HG03039 (cell line): ENCODE data around the gene CRACR2B.
A peak's percentile ranks its signal among the peaks of the same experiment; 100 is the strongest.

ENCODE experiments used
- ATAC-seq: cut with Tn5 transposase; IDR thresholded peaks from one replicate; pipeline ENCODE4 v1.9.1; 2021; ENCODE audit warnings: mild to moderate bottlenecking, moderate library complexity; ENCODE audit not compliant: unreplicated experiment

The CRACR2B gene

DNA sequence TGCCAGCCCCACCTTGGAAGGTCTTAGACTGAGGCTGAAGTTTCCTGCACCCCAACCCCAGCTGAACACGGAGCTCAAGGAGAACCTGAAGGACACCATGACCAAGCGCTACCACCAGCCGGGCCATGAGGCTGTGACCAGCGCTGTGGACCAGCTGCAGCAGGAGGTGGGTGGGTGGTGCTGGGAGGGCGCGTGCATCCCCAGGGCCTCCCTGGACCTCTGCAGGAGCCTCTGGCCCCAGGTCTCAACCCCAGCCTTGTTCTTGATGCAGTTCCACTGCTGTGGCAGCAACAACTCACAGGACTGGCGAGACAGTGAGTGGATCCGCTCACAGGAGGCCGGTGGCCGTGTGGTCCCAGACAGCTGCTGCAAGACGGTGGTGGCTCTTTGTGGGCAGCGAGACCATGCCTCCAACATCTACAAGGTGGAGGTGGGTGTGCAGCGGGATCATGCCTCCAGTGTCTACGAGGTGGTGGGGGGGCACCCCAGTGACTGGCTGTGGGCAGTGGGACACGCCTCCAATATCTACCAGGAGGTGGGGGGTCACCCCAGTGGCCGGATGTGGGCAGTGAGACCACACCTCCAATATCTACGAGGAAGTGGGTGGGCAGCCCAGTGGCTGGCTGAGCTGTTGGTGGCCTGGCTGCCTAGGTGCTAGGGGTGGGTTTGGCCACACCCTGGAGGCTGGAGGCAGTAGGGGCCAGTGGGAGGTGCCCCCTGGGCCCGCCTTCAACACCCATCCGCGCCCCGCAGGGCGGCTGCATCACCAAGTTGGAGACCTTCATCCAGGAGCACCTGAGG, 9.7 kb downstream of the CRACR2B start:
- no peak for ATAC-seq

GRCh38 chr11:837990-838307, 10.2 kb downstream of the CRACR2B start:
- no peak for ATAC-seq

GRCh38 chr11:838441-839279, 10.9 kb downstream of the CRACR2B start:
- ATAC-seq = no peak

DNA sequence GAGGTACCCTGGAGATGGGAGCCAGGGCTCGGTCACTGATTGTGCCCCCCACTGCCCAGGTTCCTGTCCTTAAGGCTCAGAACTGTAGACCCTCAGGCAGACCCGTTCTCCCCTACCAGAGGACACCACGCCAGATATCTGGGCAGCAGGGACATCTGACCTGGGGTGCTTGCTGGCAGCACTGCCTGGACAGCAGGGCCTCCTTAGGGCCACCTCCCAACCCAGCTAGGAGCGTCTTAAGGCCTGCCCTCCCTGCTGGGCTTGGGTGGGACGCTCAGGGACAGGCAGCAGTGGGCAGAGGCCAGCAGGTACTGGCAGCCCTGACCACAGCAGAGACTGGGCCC, 11.5 kb downstream of the CRACR2B start:
- no peak for ATAC-seq

- no peak for ATAC-seq
Measured at GRCh38 chr11:839875-840617, 12.3 kb downstream of the CRACR2B start.

DNA sequence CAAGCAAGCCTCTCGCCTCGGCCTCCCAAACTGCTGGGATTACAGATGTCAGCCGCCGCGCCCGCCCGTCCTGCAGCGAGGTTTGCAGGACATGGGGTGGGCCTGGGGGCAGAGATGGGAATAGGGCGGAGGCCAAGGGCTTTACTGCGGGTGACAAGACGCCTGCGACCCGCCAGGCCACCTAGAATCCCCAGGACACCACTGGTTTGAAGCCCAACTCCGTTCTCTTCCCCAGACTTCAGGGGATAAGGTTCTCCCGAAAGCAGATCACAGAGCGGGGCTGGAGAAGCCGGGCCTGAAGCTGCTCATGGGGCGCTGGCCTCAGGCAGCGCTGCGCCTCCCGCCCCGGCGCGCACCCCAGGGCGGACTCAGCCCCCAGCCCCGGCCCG, 14.3 kb downstream of the CRACR2B start:
- peak; percentile 6 for ATAC-seq

- peak; percentile 47 for ATAC-seq
Measured at GRCh38 chr11:842370-843002, 14.8 kb downstream of the CRACR2B start, which contains the start of the genes POLR2L and TSPAN4. Gene POLR2L (minus strand): TSS chr11:842529. CDS start chr11:842508, 21 bp downstream. Gene TSPAN4 (plus strand): TSS chr11:842852. CDS start chr11:850305, 7,453 bp downstream.

DNA sequence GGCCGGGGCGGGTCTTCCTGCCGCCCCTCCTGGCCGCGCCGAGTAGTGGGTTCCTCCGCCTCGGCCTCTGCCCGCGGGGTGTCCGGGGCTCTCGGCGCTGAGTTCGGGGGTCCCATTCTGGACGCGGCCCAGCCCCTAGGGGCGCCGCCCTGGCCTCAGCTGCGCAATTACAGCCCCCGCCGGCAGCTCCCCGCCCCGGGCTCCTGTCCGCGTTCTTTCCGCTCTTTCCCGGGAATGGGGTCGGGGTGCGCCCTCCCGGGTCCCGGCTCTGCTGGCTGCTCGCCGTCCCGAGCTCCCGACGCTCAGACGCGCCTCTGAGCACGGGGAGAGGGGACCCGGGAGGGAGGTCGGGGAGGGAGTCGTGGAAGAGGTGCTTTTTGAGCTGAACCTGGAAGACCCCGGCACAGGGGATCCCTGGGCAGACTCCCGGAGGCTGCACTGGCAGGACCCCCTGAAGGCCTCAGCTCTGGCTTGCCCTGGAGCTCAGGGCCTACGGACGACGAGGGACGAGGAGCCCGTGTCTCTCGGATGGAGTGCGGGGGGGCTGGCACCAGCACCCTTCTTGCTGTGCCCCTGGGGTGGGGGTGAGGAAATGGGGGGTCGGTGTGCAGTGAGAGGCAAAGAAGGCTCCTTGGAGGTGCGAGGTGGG, 15.5 kb downstream of the CRACR2B start:
- no peak for ATAC-seq

- ATAC-seq = no peak
Measured at GRCh38 chr11:843818-844692, 16.3 kb downstream of the CRACR2B start.

DNA sequence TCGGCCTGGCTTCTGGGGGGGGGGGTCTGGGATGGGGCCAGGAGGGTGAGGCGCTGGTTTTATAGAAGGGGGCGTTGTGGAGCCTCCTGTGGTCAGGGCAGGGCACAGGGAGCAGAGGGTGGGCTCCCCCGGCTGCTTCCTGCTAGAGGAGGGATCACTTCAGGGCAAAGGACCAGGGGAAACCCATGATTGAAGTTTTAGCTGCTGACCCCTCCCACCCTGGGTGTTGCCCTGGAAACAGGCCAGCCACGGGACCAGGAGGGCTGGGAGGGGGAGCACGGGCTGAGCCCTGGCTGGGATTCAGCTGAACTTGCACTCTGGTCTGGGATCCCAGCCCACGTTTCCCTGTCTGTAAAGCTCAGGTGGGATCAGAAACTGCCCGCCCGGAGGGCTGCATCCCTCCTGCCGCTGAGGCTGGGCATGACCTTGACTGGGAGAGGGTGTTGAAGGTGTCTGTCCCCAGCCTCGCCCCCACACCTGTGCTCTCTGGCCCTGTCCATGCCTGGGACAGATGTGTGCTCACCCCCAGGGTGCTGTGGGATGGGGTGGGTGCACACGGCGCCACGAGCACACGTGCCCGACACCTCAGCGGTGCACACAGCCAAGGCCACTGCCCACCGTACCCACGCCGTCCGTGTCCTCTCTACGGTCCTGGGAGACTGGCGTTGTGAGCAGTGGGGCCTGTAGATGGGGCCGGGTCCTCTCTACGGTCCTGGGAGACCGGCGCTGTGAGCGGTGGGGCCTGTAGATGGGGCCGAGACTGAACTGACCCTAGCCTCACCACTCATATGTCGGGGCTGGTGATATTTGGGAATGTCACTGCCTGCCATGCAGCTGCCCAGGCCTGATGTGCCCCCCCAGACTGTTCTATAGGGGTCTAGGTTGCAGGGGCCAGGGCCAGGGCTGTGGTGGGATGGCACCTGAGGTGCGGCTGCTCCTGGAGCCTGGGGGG, 17.2 kb downstream of the CRACR2B start:
- ATAC-seq = no peak

- no peak for ATAC-seq
Measured at GRCh38 chr11:845872-846495, 18.3 kb downstream of the CRACR2B start.

DNA sequence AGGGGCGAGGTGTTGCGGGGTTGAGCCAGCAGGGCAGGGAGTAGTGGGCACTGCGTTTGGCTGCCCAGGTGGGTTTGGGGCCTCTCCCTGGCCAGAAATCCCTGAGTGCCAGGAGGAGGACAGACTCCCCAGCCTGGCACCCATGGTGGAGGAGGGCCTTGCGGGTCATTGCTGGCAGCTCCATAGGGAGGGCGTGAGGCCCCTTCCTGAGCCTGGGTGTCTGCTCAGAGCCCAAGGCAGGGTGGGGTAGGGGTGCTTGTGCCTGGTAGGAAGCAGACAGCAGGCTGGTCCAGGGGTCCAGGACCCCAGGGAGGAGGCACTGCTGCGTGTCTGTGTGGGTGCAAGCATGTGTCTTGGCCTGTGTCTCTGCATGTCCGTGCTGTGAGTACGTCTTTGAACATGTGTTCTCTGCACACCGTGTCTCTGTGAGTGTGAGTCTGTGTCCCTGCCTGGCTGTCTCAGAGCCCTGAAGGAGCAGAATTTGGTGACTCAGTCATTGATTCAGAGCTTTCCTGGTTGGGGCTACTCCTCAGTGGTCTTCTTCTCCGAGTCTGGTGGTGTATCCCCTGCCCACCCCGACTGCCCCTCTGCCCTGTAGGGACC, 18.9 kb downstream of the CRACR2B start:
- ATAC-seq = no peak

DNA sequence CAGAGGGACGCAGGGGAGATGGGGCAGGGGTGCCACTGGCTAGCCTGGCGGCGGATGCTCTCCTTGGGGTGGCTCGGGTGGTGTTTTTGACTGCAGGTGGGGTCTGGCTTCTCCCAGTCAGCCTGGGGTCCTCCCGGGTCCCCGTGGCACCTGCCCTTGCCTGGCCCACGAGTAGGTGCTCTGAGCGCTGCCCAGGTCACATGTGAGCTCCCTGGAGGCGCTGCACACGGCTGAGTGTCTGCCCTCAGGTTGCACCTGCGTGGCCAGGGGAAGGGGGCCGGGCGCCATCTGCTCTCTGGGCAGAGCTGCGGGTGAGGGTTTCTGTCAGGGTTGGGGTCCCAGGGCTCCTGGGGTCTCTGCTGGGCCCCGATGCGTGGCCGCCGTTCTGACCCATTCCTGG, 20.2 kb downstream of the CRACR2B start:
- ATAC-seq = no peak

DNA sequence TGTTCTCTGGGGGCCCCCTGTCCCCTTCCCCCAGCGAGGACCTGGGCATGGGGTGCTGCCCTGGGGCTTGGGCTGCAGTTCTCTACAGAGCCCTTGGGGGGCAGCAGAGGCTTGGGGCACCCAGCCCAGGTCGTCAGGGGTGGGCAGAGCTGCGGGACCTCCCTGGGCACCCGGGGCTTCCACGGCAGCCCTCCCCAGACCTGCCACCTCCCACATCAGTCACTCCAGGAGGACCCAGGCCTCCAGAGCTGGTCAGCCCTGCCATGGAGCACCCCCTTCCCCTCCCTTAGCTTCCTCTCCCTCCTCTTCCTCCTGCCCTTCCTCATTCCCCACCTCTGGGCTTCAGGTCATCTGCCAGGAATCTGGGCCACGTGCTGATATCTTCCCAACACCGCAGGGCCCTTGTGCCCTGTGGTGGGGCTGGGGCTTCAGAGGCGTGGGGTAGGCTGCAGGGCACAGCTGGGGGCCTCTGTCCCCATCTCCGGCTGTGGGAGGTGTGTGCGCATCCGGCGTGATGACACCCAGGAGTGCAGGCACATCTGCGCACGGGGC, 20.7 kb downstream of the CRACR2B start:
- no peak for ATAC-seq

GRCh38 chr11:849104-849824, 21.5 kb downstream of the CRACR2B start:
- ATAC-seq = no peak

DNA sequence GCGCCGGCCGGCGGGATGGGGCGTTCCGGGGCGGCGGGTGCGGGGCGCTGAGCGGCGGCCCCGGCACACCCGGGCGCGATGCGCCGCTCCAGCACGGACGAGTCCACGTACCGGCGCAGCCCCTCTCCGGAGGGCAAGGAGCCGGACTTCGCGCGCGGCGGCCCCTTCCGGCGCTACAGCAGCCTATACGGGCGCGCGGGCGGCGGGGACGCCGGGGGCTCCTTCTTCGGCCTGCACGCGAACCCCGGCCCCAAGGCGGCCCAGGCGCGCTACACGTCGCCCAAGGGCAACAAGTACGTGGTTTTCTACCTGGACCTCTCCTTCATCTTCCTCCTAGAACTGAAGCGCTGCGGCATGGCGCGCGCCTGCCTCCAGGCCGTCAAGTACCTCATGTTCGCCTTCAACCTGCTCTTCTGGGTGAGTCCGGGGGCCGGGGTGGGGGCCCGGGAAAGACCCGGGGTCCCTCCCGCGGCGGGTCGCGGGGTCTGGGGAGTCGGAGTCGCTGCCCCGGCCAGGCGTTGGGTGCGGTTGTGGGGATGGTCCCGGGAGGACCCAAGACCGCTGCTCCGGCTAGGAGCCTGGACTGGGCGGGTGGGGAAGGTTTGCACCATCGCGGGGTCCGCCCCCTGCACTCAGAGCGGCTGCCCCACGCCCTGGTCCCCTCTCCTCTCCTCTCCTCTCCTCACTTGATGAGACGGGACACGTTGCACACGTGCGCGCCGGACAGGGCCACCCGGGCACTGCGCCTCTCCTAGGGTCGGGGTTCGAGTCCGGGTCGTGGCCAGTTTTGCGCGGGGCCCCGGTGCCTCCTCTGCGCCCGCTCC, 22.4 kb downstream of the CRACR2B start:
- ATAC-seq = no peak
